B cell (primary cell): Measurements from ENCODE around the gene CLDN4. TPM values are rescaled to one million over a fixed set of nuclear protein-coding genes. Genes with fewer than 3 reads are reported as not detected.
A peak's percentile ranks its signal among the peaks of the same experiment; 100 is the strongest.

ENCODE experiments used
- ATAC-seq: fragments of 200-7000 bp; cut with Tn5 transposase; one replicate; pipeline ENCODE4 v1.10.0; 2021; ENCODE audit warnings: low read depth, mild to moderate bottlenecking, moderate number of reproducible peaks, moderate library complexity
- CTCF ChIA-PET: fragments of 350-600 bp; sonication (Branson Sonifier 250); formaldehyde crosslinking; loops from one replicate; lab custom pipeline; 2021; ENCODE audit warnings: antibody characterized with exemption, inconsistent platforms; lab: Charles Lee
- POLR2A ChIA-PET: fragments of 350-600 bp; sonication (Branson Sonifier 250); formaldehyde crosslinking; loops from one replicate; lab custom pipeline; 2021; ENCODE audit warnings: antibody characterized with exemption; lab: Charles Lee
- DNase-seq: peaks from one replicate; pipeline ENCODE4 v3.0.0; 2013
- H2AFZ ChIP-seq: 2 replicates; pipeline ENCODE4 v1.6.1; 2012; ENCODE audit warnings: mild to moderate bottlenecking, low read depth, low read length; ENCODE audit not compliant: insufficient read depth, poor library complexity, severe bottlenecking
- H3K27ac ChIP-seq, 2 donors: 1 replicate in 1 of 2; 2 replicates in 1 of 2; pipeline ENCODE4 v1.5.1; 2012 to 2013; ENCODE audit warnings: low read length in 2 of 2, mild to moderate bottlenecking in 2 of 2, moderate library complexity in 1 of 2
- H3K27me3 ChIP-seq, 4 experiments: fragments of 200-600 bp in 1 of 4; sonication (generic) in 1 of 4; replicated peaks in 1 of 4; 1 replicate in 2 of 4; 2 replicates in 2 of 4; pipeline versions ENCODE4 v1.6.1 to v1.7.0; 2013 to 2016; ENCODE audit warnings: low read length in 3 of 4, mild to moderate bottlenecking in 2 of 4, mixed read lengths in 1 of 4, moderate library complexity in 1 of 4; ENCODE audit not compliant: insufficient read depth in 4 of 4, control insufficient read depth in 3 of 4; ENCODE audit errors: control extremely low read depth in 1 of 4
- H3K36me3 ChIP-seq, 2 experiments: replicated peaks in 1 of 2; 1 replicate in 1 of 2; 2 replicates in 1 of 2; pipeline versions ENCODE4 v1.6.1 to v1.7.1; 2013; ENCODE audit warnings: low read length in 1 of 2; ENCODE audit not compliant: insufficient read depth in 2 of 2, control insufficient read depth in 1 of 2; ENCODE audit errors: control extremely low read depth in 1 of 2, extremely low read depth in 1 of 2
- H3K4me1 ChIP-seq, 2 donors: fragments of 200-600 bp in 1 of 2; sonication (generic) in 1 of 2; 1 replicate in 1 of 2; 2 replicates in 1 of 2; pipeline versions ENCODE4 v1.5.1 to v1.6.1; 2013 to 2017; ENCODE audit warnings: low read length in 2 of 2; ENCODE audit not compliant: control insufficient read depth in 2 of 2, insufficient read depth in 2 of 2
- H3K4me2 ChIP-seq: replicated peaks from 2 replicates; pipeline ENCODE3; 2012; ENCODE audit warnings: mild to moderate bottlenecking, low read depth, low read length; ENCODE audit not compliant: poor library complexity, severe bottlenecking
- H3K4me3 ChIP-seq, 5 experiments: fragments of 200-600 bp in 1 of 5; sonication (generic) in 1 of 5; 1 replicate in 3 of 5; 2 replicates in 2 of 5; pipeline versions ENCODE4 v1.5.1 to v1.7.0; 2011 to 2016; ENCODE audit warnings: low read length in 4 of 5, mild to moderate bottlenecking in 4 of 5, low read depth in 2 of 5, control low read depth in 1 of 5, moderate library complexity in 1 of 5; ENCODE audit not compliant: insufficient read depth in 1 of 5; ENCODE audit errors: control extremely low read depth in 1 of 5, extremely low read depth in 1 of 5
- H3K79me2 ChIP-seq: fragments of 200-600 bp; sonication (generic); one replicate; pipeline ENCODE4 v1.6.0; 2016; ENCODE audit warnings: low read length; ENCODE audit not compliant: control insufficient read depth, insufficient read depth
- H3K9ac ChIP-seq: fragments of 200-600 bp; sonication (generic); 2 replicates; pipeline ENCODE4 v1.6.1; 2017; ENCODE audit warnings: mild to moderate bottlenecking, low read length, moderate library complexity
- H3K9me3 ChIP-seq, 3 donors: one replicate each; pipeline versions ENCODE4 v1.6.1 to v1.7.1; 2013; ENCODE audit warnings: low read length in 2 of 3; ENCODE audit not compliant: control insufficient read depth in 2 of 3, insufficient read depth in 1 of 3; ENCODE audit errors: control extremely low read depth in 1 of 3
- H4K20me1 ChIP-seq: 2 replicates; pipeline ENCODE4 v1.6.0; 2012; ENCODE audit warnings: mild to moderate bottlenecking, low read length; ENCODE audit not compliant: insufficient read depth, control insufficient read depth, poor library complexity, severe bottlenecking
- H3K27ac Mint-ChIP-seq: one replicate; pipeline ENCODE4 v1.8.0; 2021; ENCODE audit warnings: mixed read lengths
- H3K27me3 Mint-ChIP-seq: one replicate; pipeline ENCODE4 v1.8.0; 2021; ENCODE audit warnings: mixed read lengths
- H3K4me1 Mint-ChIP-seq: one replicate; pipeline ENCODE4 v1.8.0; 2021; ENCODE audit warnings: mixed read lengths
- H3K4me3 Mint-ChIP-seq: one replicate; pipeline ENCODE4 v1.8.0; 2021; ENCODE audit warnings: mixed read lengths
- H3K9me3 Mint-ChIP-seq: one replicate; pipeline ENCODE4 v1.8.0; 2022; ENCODE audit warnings: mixed read lengths; ENCODE audit not compliant: insufficient read depth
- CTCF ChIP-seq: fragments of 200-600 bp; IDR thresholded peaks from one replicate; pipeline ENCODE4 v1.8.0; 2022; ENCODE audit warnings: antibody characterized with exemption, mild to moderate bottlenecking
- EZH2 ChIP-seq: IDR thresholded peaks from 2 replicates; pipeline ENCODE4 v1.6.1; 2012; ENCODE audit warnings: borderline replicate concordance, low read depth, mild to moderate bottlenecking, moderate library complexity, low read length; ENCODE audit not compliant: insufficient read depth, poor library complexity, severe bottlenecking
- WGBS: methylation state at CpG from one replicate; pipeline ENCODE4 v1.1.5; 2013; ENCODE audit warnings: missing lambda C conversion rate; ENCODE audit not compliant: insufficient coverage; 5-methylcytosine and 5-hydroxymethylcytosine counted together
- intact Hi-C: fragments of 100-400 bp; cut with micrococcal nuclease; formaldehyde crosslinking; loops from one replicate; pipeline ENCODE4 v1.10.0; 2022
- polyA plus RNA-seq: library from polyadenylated mRNA; depleted of rRNA; stranded (reverse); fragments of >200 nt; gene quantifications from 2 replicates; pipeline ENCODE4 v1.2.3, GENCODE V29; 2012
- total RNA-seq, 2 donors: library from RNA; stranded (reverse); fragments of 120-200 nt in 1 of 2; gene quantifications; 1 replicate in 1 of 2; 2 replicates in 1 of 2; pipeline versions ENCODE4 v1.2.3 to v1.2.4, GENCODE V29; 2013 to 2022

The CLDN4 gene
- total and polyA plus RNA-seq, 2 donors (not counting 1 experiment from before 2014, with no cell fraction given), result 0.09 TPM; not detected in 1

- DNase-seq, result no peak
- no peaks in the 10 kb centered on the region for H3K9me3 Mint-ChIP-seq
- ChIA-PET POLR2A (no interaction called here), CTCF (interaction anchor here (1.6 to 5.4 kb wide), 5 partner anchors 17 to 199 kb away, joined by 6 to 31 read pairs (median 15); no protein-coding TSS in a partner anchor)
- peak overlapping the region; percentile 59 for H3K4me2 ChIP-seq
- H3K4me3 ChIP-seq, result no peak overlapping the region
- peaks cover 0 to 5% (median 0%) of the 10 kb centered on the region in 4 experiments for H3K27me3 ChIP-seq
- H3K9ac ChIP-seq, result peak overlapping the region; percentile 23
- H3K27ac Mint-ChIP-seq, result peak overlapping the region; percentile 76
- WGBS, result 27% methylated on average over 4 of the region's 11 CpGs
- no peak for ATAC-seq
- no peak for TF ChIP-seq CTCF
- TF ChIP-seq EZH2, result no peak
- H3K4me3 Mint-ChIP-seq, result peak overlapping the region; percentile 80
- H3K9me3 ChIP-seq, result no peaks in the 10 kb centered on the region
- no peak overlapping the region for H3K27ac ChIP-seq
- no peaks in the 10 kb centered on the region for H3K36me3 ChIP-seq
- peaks cover 30% of the 10 kb centered on the region for H3K4me1 Mint-ChIP-seq
- peak overlapping the region; percentile 76 for H2AFZ ChIP-seq
- no peaks in the 10 kb centered on the region for H3K79me2 ChIP-seq
- peaks cover 23 to 24% of the 10 kb centered on the region in 2 donors for H3K4me1 ChIP-seq
- intact Hi-C loops, result no loop called here
- no peaks in the 10 kb centered on the region for H3K27me3 Mint-ChIP-seq
- H4K20me1 ChIP-seq, result no peaks in the 10 kb centered on the region
Observed at GRCh38 chr7:73827567-73828106, 3.2 kb upstream of the CLDN4 start.

GRCh38 chr7:73828107-73828803 lies 2.5 kb upstream of the CLDN4 start:
- H3K9me3 Mint-ChIP-seq, result no peaks in the 10 kb centered on the region
- CTCF ChIA-PET, result interaction anchor here (3.3 to 5.4 kb wide), 2 partner anchors 26 to 198 kb away, joined by 15 to 31 read pairs; no protein-coding TSS in a partner anchor
- H3K4me3 Mint-ChIP-seq, result peak overlapping the region; percentile 32
- H3K27ac Mint-ChIP-seq, result no peak overlapping the region
- no peak for ATAC-seq
- H3K4me1 ChIP-seq, result peaks cover 23 to 24% of the 10 kb centered on the region in 2 donors
- 66% methylated on average over 8 of the region's 14 CpGs for WGBS
- no peak overlapping the region for H2AFZ ChIP-seq
- POLR2A ChIA-PET, result no interaction called here
- no peak overlapping the region for H3K9ac ChIP-seq
- no peaks in the 10 kb centered on the region for H4K20me1 ChIP-seq
- H3K79me2 ChIP-seq, result no peaks in the 10 kb centered on the region
- H3K4me1 Mint-ChIP-seq, result peaks cover 30% of the 10 kb centered on the region
- H3K27ac ChIP-seq, result no peak overlapping the region
- no peaks in the 10 kb centered on the region for H3K9me3 ChIP-seq
- TF ChIP-seq EZH2, result no peak
- no peak for TF ChIP-seq CTCF
- DNase-seq, result no peak
- H3K4me3 ChIP-seq, result no peak overlapping the region
- H3K27me3 ChIP-seq, result peaks cover 0 to 5% (median 0%) of the 10 kb centered on the region in 4 experiments
- no peaks in the 10 kb centered on the region for H3K36me3 ChIP-seq
- peak overlapping the region; percentile 32 for H3K4me2 ChIP-seq
- intact Hi-C loops, result no loop called here
- H3K27me3 Mint-ChIP-seq, result no peaks in the 10 kb centered on the region
